H1 (cell line): ENCODE measurements around the gene MAPKAP1. TPM values are rescaled to one million over a fixed set of nuclear protein-coding genes. Genes with fewer than 3 reads are reported as not detected.

Experiments used
- EGR1 ChIP-seq: IDR thresholded peaks from 2 replicates; pipeline ENCODE4 v1.6.1; 2011; ENCODE audit warnings: low read depth, low read length, borderline replicate concordance
- EP300 ChIP-seq, 2 experiments: IDR thresholded peaks; 1 replicate in 1 of 2; 2 replicates in 1 of 2; pipeline ENCODE4 v1.6.1; 2011 to 2012; ENCODE audit warnings: low read depth in 2 of 2, low read length in 2 of 2, mild to moderate bottlenecking in 2 of 2, borderline replicate concordance in 1 of 2, inconsistent platforms in 1 of 2, moderate library complexity in 1 of 2
- RFX5 ChIP-seq: IDR thresholded peaks from 2 replicates; pipeline ENCODE4 v1.6.1; 2011; ENCODE audit warnings: low read depth, low read length, improper control_type of control experiment, borderline replicate concordance
- TAF7 ChIP-seq: optimal IDR thresholded peaks from 2 replicates; pipeline ENCODE3; 2011; ENCODE audit warnings: low read depth, mild to moderate bottlenecking, inconsistent platforms, low read length, moderate library complexity, borderline replicate concordance
- polyA plus RNA-seq, 7 experiments: library from polyadenylated mRNA; depleted of rRNA in 3 of 7; stranded (reverse) in 5 of 7; unstranded in 2 of 7; fragments of >200 nt in 5 of 7; fragments of 200-250 nt in 2 of 7; gene quantifications; 1 replicate in 5 of 7; 2 replicates in 1 of 7; 4 replicates in 1 of 7; pipeline versions ENCODE4 v1.2.1 to v1.2.3, GENCODE V29; 2011 to 2013; ENCODE audit warnings: missing spikeins in 2 of 7, mixed read lengths in 2 of 7
- total RNA-seq: library from RNA; stranded (reverse); fragmentation: NEBNext Ultra II Directional; extraction: Animal tissue kit (Norgen Biotek cat#: 25700); gene quantifications from 2 replicates; pipeline ENCODE4 v1.2.1, GENCODE V29; 2021

The MAPKAP1 gene
- total and polyA plus RNA-seq, 2 of the 8 experiments (the other 6 are each of a cell fraction or from before 2014, with no cell fraction given): 79.2 to 140 TPM

- TF ChIP-seq EP300 (IDR thresholded peaks at IDR 0.05; ENCODE audit: borderline replicate concordance in 1 of 2, low read depth in 2 of 2, low read length in 2 of 2) (no peak), TAF7 (no peak), RFX5 (no peak), EGR1 (no peak)
Observed at GRCh38 chr9:125612616-125613015, 94.4 kb downstream of the MAPKAP1 start (continued).
